ENCODE measurements around the gene OR4D1.

The OR4D1 gene

DNA sequence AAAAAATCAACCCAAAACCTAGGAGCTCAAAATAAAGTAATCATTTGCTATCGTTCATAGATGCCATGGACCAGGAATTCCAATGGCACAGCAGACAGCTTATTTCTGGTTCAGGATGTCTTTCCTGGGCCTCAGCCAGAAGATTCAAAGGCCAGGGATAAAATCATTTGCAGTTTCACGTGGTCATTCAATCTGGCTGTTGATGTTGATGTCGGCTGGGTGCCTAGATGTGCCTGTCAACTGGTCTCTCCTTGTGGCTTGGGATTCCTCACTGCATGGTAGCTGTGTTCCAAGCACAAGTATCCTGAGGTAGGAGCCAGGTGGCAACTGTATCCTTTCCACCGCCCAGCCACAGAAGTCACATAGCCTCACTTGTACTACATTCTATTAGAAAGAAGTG, 33.6 kb downstream of the OR4D1 start:
- Histone ChIP-seq H3K9ac (ENCODE audit: low read depth, low read length) (no peak overlapping the region), H3K27ac (ENCODE audit: low read depth, low read length) (no peak overlapping the region), H3K4me1 (ENCODE audit: insufficient read depth, low read length) (peaks cover 8% of the 10 kb centered on the region; the same call in 1 of the 2 replicates), H3K4me3 (ENCODE audit: low read length) (no peak overlapping the region), H3K27me3 (ENCODE audit: insufficient read depth, low read length) (no peaks in the 10 kb centered on the region), H3K36me3 (ENCODE audit: insufficient read depth, low read length) (no peaks in the 10 kb centered on the region), H3K9me3 (ENCODE audit: insufficient read depth, low read depth, low read length) (no peaks in the 10 kb centered on the region)
- WGBS: 88% methylated on average over 3 of the region's 4 CpGs

DNA sequence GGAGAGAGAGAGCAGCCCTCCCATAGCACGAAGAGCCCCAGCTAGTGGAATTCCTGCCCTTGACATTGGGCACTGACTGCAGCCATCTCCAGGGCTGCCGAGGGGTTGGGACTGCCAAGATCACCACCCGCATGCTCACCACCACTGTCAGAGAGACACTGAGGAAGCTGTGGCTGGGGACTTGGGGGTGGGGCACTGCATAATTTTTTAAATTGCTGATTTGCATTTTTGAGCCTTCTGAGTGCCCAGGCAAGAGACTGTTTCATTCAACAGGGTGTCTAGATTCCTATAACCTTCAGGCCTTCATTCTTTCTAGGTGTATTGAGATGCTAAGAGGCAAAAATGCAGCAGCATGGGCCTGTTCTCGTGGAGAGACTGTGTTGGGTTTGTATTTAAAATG, 35.3 kb downstream of the OR4D1 start:
- Histone ChIP-seq H3K27ac (ENCODE audit: low read depth, low read length) (no peak overlapping the region), H3K4me3 (ENCODE audit: low read length) (no peak overlapping the region), H3K9me3 (ENCODE audit: insufficient read depth, low read depth, low read length) (no peaks in the 10 kb centered on the region), H3K36me3 (ENCODE audit: insufficient read depth, low read length) (no peaks in the 10 kb centered on the region), H3K27me3 (ENCODE audit: insufficient read depth, low read length) (peaks cover 4% of the 10 kb centered on the region; the same call in 1 of the 2 replicates), H3K9ac (ENCODE audit: low read depth, low read length) (no peak overlapping the region), H3K4me1 (ENCODE audit: insufficient read depth, low read length) (peaks cover 8% of the 10 kb centered on the region; the same call in 1 of the 2 replicates)
- WGBS: 90% methylated on average over 4 of the region's 4 CpGs

DNA sequence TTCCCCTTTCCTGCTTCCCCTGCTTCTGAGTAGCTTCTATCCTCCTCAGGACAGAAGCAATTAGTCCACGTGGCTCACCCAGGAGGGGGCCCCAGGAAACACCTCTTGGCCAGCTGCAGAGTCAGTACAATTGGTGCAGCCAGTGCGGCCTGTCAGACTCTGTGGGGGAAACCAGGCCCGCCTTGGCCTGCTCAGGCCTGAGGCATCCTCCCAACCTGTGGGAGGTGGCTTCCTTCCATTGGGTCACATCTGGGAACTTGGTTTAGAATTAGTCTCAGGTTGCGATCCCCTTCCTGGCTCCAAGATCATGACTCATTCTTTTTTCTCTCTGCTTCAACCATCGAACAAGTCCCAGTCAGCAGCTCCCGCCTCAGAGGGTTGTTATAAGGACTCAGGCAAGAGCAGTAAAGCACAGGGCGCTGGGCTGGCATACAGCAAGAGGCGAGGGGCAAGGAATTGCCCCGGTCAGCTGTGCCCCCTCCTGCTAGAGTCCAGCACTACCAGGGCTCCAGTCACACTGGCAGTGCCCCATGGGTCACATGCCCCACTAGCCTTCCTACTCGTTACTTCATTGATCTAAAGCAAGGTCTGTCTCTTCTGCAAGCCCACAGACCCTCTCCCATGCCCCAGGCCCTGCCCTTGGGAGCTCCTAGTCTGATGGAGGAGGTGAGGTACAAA, 36.3 kb downstream of the OR4D1 start:
- Histone ChIP-seq H3K4me1 (ENCODE audit: insufficient read depth, low read length) (peaks cover 8% of the 10 kb centered on the region; the same call in 1 of the 2 replicates), H3K4me3 (ENCODE audit: low read length) (no peak overlapping the region), H3K9me3 (ENCODE audit: insufficient read depth, low read depth, low read length) (no peaks in the 10 kb centered on the region), H3K27me3 (ENCODE audit: insufficient read depth, low read length) (peaks cover 4% of the 10 kb centered on the region; the same call in 1 of the 2 replicates), H3K27ac (ENCODE audit: low read depth, low read length) (0 out of 2 replicates have a peak overlapping the region, but pooled peaks have one; percentile 25), H3K9ac (ENCODE audit: low read depth, low read length) (no peak overlapping the region), H3K36me3 (ENCODE audit: insufficient read depth, low read length) (no peaks in the 10 kb centered on the region)
- 68% methylated on average over 10 of the region's 10 CpGs for WGBS

DNA sequence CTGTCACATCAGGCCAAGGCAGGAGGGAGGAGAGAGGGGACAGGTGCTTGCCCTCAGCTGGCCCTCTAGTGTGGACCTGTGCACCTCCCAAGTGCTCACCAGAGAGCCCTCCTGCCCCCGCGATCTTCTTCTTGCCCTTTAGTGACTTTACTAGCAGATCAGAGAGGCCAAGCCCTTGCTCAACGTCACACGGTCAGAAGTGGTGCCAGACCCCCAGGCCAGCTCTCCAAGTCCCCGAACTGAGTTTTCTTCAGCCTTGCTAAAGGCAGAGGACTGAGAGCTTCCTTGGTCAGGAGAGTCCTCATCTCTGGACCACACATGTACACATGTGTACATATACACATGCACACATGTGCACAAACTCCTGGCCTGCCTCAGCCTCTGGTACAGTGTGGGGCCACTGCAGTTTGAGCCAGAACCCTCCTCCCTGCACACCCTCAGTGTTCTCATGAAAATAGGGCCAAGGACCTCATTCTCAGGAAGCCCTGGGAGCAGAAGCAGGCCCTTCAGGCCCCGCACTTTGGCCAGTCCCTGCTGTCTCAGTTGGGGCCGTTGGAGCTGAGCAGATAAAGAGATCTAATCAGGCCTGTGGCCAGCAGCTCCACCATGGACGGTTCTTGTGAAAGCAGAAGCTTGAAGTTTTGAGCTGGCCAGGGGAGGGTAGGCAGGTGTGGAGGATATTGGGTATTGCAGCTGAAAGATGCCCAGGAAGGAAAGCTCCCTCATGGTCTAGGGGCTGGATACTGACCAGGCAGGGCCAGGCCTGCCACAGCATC, 37.0 kb downstream of the OR4D1 start:
- Histone ChIP-seq H3K27me3 (ENCODE audit: insufficient read depth, low read length) (peaks cover 4% of the 10 kb centered on the region; the same call in 1 of the 2 replicates), H3K36me3 (ENCODE audit: insufficient read depth, low read length) (no peaks in the 10 kb centered on the region), H3K4me3 (ENCODE audit: low read length) (no peak overlapping the region), H3K4me1 (ENCODE audit: insufficient read depth, low read length) (peaks cover 8% of the 10 kb centered on the region; the same call in 1 of the 2 replicates), H3K9ac (ENCODE audit: low read depth, low read length) (no peak overlapping the region), H3K9me3 (ENCODE audit: insufficient read depth, low read depth, low read length) (no peaks in the 10 kb centered on the region), H3K27ac (ENCODE audit: low read depth, low read length) (no peak overlapping the region)
- WGBS: 90% methylated on average over 8 of the region's 8 CpGs

DNA sequence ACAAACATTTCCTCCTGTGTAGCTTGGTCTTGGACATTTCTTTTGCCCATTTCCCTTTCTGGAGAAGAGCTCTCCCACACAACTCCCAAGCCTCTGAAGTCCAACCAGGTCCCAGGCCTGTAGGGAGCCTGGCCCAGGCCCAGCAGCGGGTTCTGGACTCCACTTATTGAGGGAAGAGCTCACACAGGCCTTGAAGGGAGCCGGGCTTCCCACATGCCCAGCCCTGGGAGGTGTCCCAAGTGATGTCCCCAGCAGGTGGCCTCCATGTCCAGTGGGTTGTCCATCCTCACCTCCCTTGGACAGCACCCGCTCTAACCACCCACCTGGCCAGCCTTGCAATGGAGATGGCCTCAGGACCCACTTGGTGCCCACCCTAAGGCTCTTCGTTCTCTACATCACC, 38.4 kb downstream of the OR4D1 start:
- H3K36me3 ChIP-seq (ENCODE audit: insufficient read depth, low read length): no peaks in the 10 kb centered on the region
- peaks cover 11% of the 10 kb centered on the region; the same call in 1 of the 2 replicates for H3K4me1 ChIP-seq (ENCODE audit: insufficient read depth, low read length)
- no peaks in the 10 kb centered on the region for H3K9me3 ChIP-seq (ENCODE audit: insufficient read depth, low read depth, low read length)
- H3K9ac ChIP-seq (ENCODE audit: low read depth, low read length): no peak overlapping the region
- H3K27ac ChIP-seq (ENCODE audit: low read depth, low read length): no peak overlapping the region
- 85% methylated on average over 4 of the region's 4 CpGs for WGBS
- no peak overlapping the region for H3K4me3 ChIP-seq (ENCODE audit: low read length)
- peaks cover 4% of the 10 kb centered on the region; the same call in 1 of the 2 replicates for H3K27me3 ChIP-seq (ENCODE audit: insufficient read depth, low read length)

DNA sequence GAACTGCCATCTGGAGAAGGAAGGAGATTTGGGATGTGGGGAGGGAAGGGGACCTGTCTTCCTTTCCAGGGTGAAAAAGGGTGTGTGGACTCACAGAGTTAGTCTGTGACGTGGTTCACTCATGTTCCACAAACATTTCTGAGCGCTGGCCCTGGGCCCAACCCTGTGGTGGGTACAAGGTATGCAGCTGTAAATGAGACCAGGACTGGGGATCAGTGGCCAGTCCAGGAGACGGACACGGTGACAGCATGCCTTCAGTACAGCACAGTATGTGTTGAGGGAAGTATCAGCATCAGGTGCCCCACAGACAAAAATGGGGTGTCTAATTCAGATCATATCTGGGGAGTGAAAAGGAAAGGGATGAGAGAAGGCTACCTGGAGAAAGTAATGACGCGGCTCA, 38.9 kb downstream of the OR4D1 start:
- H3K4me3 ChIP-seq (ENCODE audit: low read length): no peak overlapping the region
- WGBS: 91% methylated on average over 6 of the region's 6 CpGs
- H3K27ac ChIP-seq (ENCODE audit: low read depth, low read length): no peak overlapping the region
- no peaks in the 10 kb centered on the region for H3K36me3 ChIP-seq (ENCODE audit: insufficient read depth, low read length)
- H3K9me3 ChIP-seq (ENCODE audit: insufficient read depth, low read depth, low read length): no peaks in the 10 kb centered on the region
- H3K27me3 ChIP-seq (ENCODE audit: insufficient read depth, low read length): peaks cover 4% of the 10 kb centered on the region; the same call in 1 of the 2 replicates
- no peak overlapping the region for H3K9ac ChIP-seq (ENCODE audit: low read depth, low read length)
- H3K4me1 ChIP-seq (ENCODE audit: insufficient read depth, low read length): peaks cover 11% of the 10 kb centered on the region; the same call in 1 of the 2 replicates

DNA sequence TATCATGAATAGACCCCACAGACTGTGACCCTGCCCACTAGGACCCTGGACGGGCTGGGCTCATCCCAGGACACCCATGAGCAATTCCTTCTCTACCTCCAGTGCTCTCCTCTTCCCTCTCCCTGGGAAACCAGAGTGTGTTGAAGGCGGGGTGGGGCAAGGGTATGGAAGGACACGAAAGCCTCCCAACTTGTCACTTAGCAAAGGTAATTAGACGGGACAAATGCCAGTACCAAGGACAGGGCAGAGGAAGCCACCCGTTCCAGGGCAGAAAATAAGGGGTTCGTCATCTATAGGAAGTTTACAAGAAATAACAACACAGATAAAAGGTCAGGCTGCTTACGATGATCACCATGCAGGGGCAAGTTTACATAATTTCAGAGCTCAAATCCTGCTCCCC, 39.5 kb downstream of the OR4D1 start:
- H3K27me3 ChIP-seq (ENCODE audit: insufficient read depth, low read length): peaks cover 4% of the 10 kb centered on the region; the same call in 1 of the 2 replicates
- no peaks in the 10 kb centered on the region for H3K36me3 ChIP-seq (ENCODE audit: insufficient read depth, low read length)
- 65% methylated on average over 7 of the region's 7 CpGs for WGBS
- H3K4me1 ChIP-seq (ENCODE audit: insufficient read depth, low read length): peaks cover 11% of the 10 kb centered on the region; the same call in 1 of the 2 replicates
- no peaks in the 10 kb centered on the region for H3K9me3 ChIP-seq (ENCODE audit: insufficient read depth, low read depth, low read length)
- no peak overlapping the region for H3K27ac ChIP-seq (ENCODE audit: low read depth, low read length)
- no peak overlapping the region for H3K9ac ChIP-seq (ENCODE audit: low read depth, low read length)
- no peak overlapping the region for H3K4me3 ChIP-seq (ENCODE audit: low read length)

DNA sequence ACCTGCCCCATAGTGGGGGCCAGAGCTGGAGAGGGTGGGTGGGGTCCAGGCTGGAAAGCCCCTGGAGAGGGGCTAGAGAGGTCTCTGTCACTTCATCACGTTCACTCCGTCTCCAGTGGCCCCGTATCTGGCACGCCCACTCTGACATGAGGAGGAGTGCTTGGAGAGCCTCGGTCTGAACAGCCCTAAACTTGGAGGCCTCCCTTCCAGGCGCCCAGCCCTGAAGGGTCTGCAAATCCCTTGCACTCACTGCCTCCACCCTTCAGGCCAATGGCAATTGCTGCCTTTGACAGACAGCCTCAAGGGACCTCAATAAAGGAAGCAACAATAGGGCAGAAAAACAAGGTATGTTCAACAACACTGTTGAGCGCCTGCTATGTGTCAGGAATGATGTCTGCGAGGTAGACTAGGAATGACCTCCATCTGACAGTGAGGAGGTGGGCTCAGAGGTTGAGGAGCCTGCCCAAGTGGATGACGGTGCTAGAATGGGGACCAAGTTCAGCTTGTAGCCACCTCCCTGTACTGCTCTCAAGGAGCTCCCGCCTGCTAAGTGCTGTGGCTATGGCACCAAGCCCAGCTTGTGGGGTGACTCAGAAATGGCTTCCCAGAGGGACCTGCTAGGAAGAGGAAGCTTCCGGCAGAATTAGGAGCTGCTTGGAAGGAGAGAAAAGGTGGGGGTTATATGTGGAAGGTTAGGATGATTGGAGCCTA, 41.4 kb downstream of the OR4D1 start:
- no peaks in the 10 kb centered on the region for H3K9me3 ChIP-seq (ENCODE audit: insufficient read depth, low read depth, low read length)
- peaks cover 4% of the 10 kb centered on the region; the same call in 1 of the 2 replicates for H3K27me3 ChIP-seq (ENCODE audit: insufficient read depth, low read length)
- no peak overlapping the region for H3K4me3 ChIP-seq (ENCODE audit: low read length)
- H3K27ac ChIP-seq (ENCODE audit: low read depth, low read length): no peak overlapping the region
- H3K36me3 ChIP-seq (ENCODE audit: insufficient read depth, low read length): no peaks in the 10 kb centered on the region
- no peak overlapping the region for H3K9ac ChIP-seq (ENCODE audit: low read depth, low read length)
- 82% methylated on average over 11 of the region's 11 CpGs for WGBS
- peaks cover 6% of the 10 kb centered on the region; the same call in 1 of the 2 replicates for H3K4me1 ChIP-seq (ENCODE audit: insufficient read depth, low read length)

DNA sequence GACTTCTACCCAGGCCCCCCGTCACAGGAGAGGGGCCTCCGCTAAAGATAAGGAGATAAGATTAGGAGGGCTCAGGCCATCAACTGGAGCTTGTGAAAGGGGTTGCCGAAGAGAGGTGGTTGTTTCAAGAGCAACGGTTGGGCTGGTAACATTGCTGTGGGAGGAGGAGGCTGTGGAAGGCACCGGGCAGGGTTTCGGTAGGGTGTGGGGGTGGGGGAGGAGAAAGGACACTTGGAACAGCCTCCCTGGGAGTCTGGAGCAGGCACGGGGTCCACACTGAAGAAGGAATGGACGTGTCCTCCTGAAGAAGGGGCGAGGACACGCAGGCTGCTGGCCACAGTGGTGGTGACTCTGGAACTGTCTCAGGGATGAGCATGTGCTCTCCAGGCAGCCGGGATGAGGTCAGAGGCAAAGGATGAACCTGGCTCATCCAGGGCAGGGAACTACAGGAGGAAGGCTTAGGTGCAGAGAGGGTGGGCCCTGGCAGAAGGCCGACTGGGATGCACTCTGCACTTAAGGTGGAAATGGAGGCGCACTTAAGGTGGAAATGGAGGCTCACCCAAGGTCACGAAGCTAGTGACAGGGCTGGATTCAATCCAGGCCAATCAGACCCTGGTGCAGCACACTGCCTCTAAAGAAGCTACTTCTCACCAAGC, 43.2 kb downstream of the OR4D1 start:
- peaks cover 4% of the 10 kb centered on the region; the same call in 1 of the 2 replicates for H3K27me3 ChIP-seq (ENCODE audit: insufficient read depth, low read length)
- WGBS: 72% methylated on average over 14 of the region's 14 CpGs
- no peak overlapping the region for H3K4me3 ChIP-seq (ENCODE audit: low read length)
- no peaks in the 10 kb centered on the region for H3K36me3 ChIP-seq (ENCODE audit: insufficient read depth, low read length)
- H3K9ac ChIP-seq (ENCODE audit: low read depth, low read length): no peak overlapping the region
- H3K9me3 ChIP-seq (ENCODE audit: insufficient read depth, low read depth, low read length): no peaks in the 10 kb centered on the region
- H3K27ac ChIP-seq (ENCODE audit: low read depth, low read length): no peak overlapping the region
- H3K4me1 ChIP-seq (ENCODE audit: insufficient read depth, low read length): 0 out of 2 replicates have a peak, but pooled peaks cover 3% of the 10 kb centered on the region

DNA sequence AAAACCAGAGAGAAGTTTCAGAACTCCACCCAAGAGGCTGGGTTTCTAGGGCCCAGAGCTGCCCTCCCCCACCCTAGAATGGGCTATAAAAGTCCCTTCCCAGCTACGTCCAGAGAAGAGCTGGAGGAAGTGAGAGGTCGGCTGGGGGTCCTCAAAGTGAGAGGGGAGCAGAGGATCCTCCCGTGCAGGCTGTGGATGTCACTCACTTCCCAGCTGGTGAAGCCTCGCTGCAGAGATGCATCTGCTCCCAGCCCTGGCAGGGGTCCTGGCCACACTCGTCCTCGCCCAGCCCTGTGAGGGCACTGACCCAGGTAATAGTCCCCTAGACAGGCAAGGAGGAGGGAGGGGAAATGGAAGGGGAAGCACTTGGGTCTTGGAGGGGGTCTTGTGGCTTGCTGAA, 44.4 kb downstream of the OR4D1 start, which contains the start of gene EPX:
Gene EPX (plus strand): TSS at position 115 of the 400 bp plus-strand sequence. CDS start 121 bp downstream, at position 236.
- 0 out of 2 replicates have a peak, but pooled peaks cover 3% of the 10 kb centered on the region for H3K4me1 ChIP-seq (ENCODE audit: insufficient read depth, low read length)
- H3K27me3 ChIP-seq (ENCODE audit: insufficient read depth, low read length): peaks cover 4% of the 10 kb centered on the region; the same call in 1 of the 2 replicates
- H3K9ac ChIP-seq (ENCODE audit: low read depth, low read length): no peak within 1 kb of the TSS
- no peaks in the 10 kb centered on the region for H3K9me3 ChIP-seq (ENCODE audit: insufficient read depth, low read depth, low read length)
- no peak within 1 kb of the TSS for H3K4me3 ChIP-seq (ENCODE audit: low read length)
- no peak within 1 kb of the TSS for H3K27ac ChIP-seq (ENCODE audit: low read depth, low read length)
- no peaks in the 10 kb centered on the region for H3K36me3 ChIP-seq (ENCODE audit: insufficient read depth, low read length)
- 64% methylated on average over 6 of the region's 6 CpGs for WGBS

Measured in HUES64 (cell line).